GM13976 (cell line): ENCODE results near the gene WDR45B.

ENCODE experiments used
- DNase-seq: peaks from one replicate; pipeline ENCODE4 v3.0.0; 2012; ENCODE audit warnings: low spot score
- in situ Hi-C: fragments of 300-500 bp; cut with MboI; formaldehyde crosslinking; loops from one replicate; pipeline ENCODE4 v1.12.0; 2022; ENCODE audit warnings: low sequenced_read_pairs, mixed read lengths, inconsistent platforms; ENCODE audit not compliant: unreplicated experiment
- TF ChIP-seq, protein P1 (sequence below): IDR thresholded peaks from 2 replicates; pipeline ENCODE4 v1.5.1; 2012; ENCODE audit warnings: borderline replicate concordance, mild to moderate bottlenecking; ENCODE audit not compliant: insufficient read depth; ENCODE audit errors: extremely low read depth, missing control alignments, control extremely low read depth

WDR45B gene

DNA sequence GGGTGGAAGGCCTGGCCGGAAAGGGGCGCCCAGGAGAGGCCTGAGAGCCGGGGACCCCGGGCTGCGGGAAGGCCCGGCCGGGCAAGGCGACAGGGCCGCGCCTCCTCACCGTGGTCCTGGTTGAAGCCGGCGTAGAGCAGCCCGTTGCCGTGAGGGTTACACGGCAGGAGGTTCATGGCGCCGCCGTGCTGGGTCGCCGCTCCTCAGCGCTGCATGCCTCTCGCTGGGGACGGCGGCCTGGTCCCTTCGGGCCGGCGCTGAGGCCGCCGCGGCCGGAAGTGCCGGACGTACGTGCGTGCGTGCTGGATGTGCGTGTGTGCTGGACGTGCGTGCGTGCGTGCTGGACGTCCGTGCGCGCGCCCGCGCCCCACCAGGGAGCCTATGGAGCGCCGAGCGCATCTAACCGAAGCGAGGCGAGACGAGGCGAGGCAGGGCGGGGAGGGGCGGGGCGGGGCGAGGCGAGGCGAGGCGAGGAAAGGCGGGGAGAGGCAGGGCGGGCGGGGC is at the start of gene WDR45B:
Gene WDR45B, minus strand, starts transcription at position 280 of the 504 bp plus-strand sequence. Its CDS starts 104 bp downstream, at position 176.
- in situ Hi-C loops, result no loop called here
- TF ChIP-seq, protein P1, sequence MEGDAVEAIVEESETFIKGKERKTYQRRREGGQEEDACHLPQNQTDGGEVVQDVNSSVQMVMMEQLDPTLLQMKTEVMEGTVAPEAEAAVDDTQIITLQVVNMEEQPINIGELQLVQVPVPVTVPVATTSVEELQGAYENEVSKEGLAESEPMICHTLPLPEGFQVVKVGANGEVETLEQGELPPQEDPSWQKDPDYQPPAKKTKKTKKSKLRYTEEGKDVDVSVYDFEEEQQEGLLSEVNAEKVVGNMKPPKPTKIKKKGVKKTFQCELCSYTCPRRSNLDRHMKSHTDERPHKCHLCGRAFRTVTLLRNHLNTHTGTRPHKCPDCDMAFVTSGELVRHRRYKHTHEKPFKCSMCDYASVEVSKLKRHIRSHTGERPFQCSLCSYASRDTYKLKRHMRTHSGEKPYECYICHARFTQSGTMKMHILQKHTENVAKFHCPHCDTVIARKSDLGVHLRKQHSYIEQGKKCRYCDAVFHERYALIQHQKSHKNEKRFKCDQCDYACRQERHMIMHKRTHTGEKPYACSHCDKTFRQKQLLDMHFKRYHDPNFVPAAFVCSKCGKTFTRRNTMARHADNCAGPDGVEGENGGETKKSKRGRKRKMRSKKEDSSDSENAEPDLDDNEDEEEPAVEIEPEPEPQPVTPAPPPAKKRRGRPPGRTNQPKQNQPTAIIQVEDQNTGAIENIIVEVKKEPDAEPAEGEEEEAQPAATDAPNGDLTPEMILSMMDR, result no peak
- DNase-seq, result peak; percentile 99

GRCh38 chr17:82697808-82698064 is 49.5 kb upstream of the WDR45B start:
- no peak for DNase-seq
- TF ChIP-seq, protein P1, result no peak
- in situ Hi-C loops, result no loop called here

DNA sequence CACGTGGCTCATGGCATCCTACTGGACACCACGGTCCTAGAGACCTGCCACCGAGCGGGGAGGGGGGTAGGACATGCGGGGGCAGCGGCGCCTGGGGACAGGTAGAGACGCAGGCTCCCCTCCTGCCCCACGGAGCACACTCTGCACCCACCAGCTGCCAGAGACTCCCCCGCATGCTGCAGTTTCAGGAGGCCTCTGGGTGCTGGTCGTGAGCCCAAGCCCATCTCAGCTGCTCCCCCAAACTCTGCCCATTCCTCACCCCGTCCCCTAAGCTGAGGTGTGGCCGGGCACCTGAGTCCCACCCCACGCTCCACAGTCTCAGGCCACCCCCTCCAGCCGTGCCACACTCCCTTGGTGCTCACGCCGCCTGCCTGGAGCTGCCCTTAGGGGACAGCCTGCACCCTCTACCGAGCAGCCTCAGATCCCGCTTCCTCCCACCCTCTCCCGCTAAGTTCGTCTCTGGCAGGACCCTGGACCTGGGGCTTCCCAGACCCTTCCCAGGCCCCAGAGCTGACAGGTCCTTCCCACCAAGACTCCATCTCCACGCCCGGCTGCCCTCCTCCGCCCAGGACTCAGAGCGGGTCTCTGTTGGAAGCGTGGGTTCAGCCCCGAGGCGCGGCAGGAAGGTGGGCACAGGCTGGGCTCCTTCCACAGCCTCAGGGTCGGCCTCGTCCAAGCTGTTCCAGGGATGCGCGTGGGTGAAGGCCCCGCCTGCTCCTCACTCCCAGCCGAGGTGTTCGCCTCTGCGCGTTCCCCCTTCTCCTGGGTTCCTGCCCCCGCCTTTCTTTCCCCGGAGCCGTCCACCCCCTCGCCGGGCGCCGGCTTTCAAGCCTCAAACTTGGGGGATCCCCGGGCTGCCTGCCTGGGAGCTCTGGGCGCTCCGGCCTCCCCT is 48.9 kb upstream of the WDR45B start:
- TF ChIP-seq, protein P1, result no peak
- DNase-seq, result peak; percentile 70
- in situ Hi-C loops, result no loop called here

DNA sequence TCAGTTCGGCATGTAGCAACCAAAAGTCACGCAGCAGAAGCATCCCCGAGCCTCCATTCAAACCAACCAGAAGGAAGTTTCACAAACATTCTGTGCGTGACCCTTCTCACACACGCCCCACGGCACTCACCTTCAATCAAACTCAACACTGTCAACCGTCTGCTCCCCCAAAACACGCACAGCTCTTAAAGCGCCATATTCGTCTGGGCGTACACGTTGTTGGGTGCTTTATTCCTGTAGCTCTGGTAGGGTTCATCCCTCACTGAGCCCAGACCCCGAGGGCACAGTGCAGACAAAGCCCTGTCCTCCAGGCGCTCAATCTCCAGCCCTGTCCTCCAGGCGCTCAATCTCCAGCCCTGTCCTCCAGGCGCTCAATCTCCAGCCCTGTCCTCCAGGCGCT is 48.0 kb upstream of the WDR45B start:
- in situ Hi-C loops, result no loop called here
- TF ChIP-seq, protein P1, result no peak
- no peak for DNase-seq

DNA sequence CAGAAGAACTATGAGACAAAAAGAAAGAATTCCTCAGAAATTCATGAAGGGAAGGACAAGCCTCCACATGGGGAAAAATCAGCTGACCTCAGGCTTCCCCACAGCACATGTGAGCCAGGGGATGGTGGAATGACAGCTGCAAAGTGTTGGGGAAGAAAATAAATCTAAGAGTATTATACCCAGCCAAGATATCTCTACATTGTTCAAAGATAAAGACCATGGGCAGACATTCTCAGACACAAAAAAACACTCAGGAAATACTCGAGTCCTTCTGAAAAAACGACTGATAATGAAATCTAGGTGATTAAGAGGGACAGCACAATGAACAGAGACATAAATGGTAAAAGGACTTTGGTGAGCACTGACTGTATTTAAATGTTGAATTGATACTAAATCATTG is 46.4 kb upstream of the WDR45B start:
- no peak for DNase-seq
- in situ Hi-C loops, result no loop called here
- TF ChIP-seq, protein P1, result no peak

GRCh38 chr17:82693168-82693867 is 45.1 kb upstream of the WDR45B start:
- TF ChIP-seq, protein P1, result no peak
- in situ Hi-C loops, result no loop called here
- no peak for DNase-seq
